NCI-H146 treated with DMSO at 0.1 percent for 48 hours (cell line): ENCODE measurements around the gene TBX15.
"Not testable (repeated sequence)": the region's sequence is repeated elsewhere in the genome, so short reads cannot be mapped to it uniquely, and the experiment has no call there.

ENCODE experiments used
- DNase-seq: peaks from one replicate; lab custom pipeline; 2025; ENCODE audit not compliant: unreplicated experiment; lab: John Stamatoyannopoulos, UW

The TBX15 gene

GRCh38 chr1:118928739-118929554 is 59.2 kb downstream of the TBX15 start:
- no peak for DNase-seq

GRCh38 chr1:118927427-118928187 is 60.5 kb downstream of the TBX15 start:
- no peak for DNase-seq

GRCh38 chr1:118926261-118926660 is 61.9 kb downstream of the TBX15 start:
- DNase-seq, result no peak

GRCh38 chr1:118925651-118926050 is 62.5 kb downstream of the TBX15 start:
- no peak for DNase-seq

- DNase-seq, result no peak
These were observed 64.8 kb downstream of the TBX15 start for GRCh38 chr1:118923319-118923718.

- DNase-seq, result no peak
These were observed 66.1 kb downstream of the TBX15 start for GRCh38 chr1:118921994-118922393.

GRCh38 chr1:118920124-118920717 is 67.9 kb downstream of the TBX15 start:
- DNase-seq, result no peak

- DNase-seq, result no peak
These were observed 69.2 kb downstream of the TBX15 start for GRCh38 chr1:118918940-118919259.

GRCh38 chr1:118918230-118918939 is 69.8 kb downstream of the TBX15 start:
- DNase-seq, result no peak

GRCh38 chr1:118916346-118916745 is 71.8 kb downstream of the TBX15 start:
- DNase-seq, result not testable (repeated sequence)

GRCh38 chr1:118914379-118915161 is 73.6 kb downstream of the TBX15 start:
- no peak for DNase-seq

- no peak for DNase-seq
These were observed 74.3 kb downstream of the TBX15 start for GRCh38 chr1:118913818-118914217.

- no peak for DNase-seq
These were observed 75.6 kb downstream of the TBX15 start for GRCh38 chr1:118912574-118912973.

GRCh38 chr1:118911571-118911970 is 76.6 kb downstream of the TBX15 start:
- no peak for DNase-seq

- DNase-seq, result no peak
These were observed 80.7 kb downstream of the TBX15 start for GRCh38 chr1:118907466-118907865.

GRCh38 chr1:118905671-118906070 is 82.5 kb downstream of the TBX15 start:
- no peak for DNase-seq

GRCh38 chr1:118905196-118905595 is 82.9 kb downstream of the TBX15 start:
- DNase-seq, result no peak

GRCh38 chr1:118902711-118903191 is 85.4 kb downstream of the TBX15 start:
- no peak for DNase-seq

GRCh38 chr1:118902299-118902698 is 85.8 kb downstream of the TBX15 start:
- no peak for DNase-seq

GRCh38 chr1:118900643-118901440 is 87.3 kb downstream of the TBX15 start:
- no peak for DNase-seq
